GM12864 (cell line): ENCODE data around the gene DAB1.

Experiments
- DNase-seq: peaks from one replicate; pipeline ENCODE4 v3.0.0-alpha.2; 2011; ENCODE audit warnings: low read depth
- H3K4me3 ChIP-seq: 2 replicates; pipeline ENCODE4 v1.5.1; 2011; ENCODE audit warnings: mild to moderate bottlenecking, low read depth, low read length, control low read depth
- CTCF ChIP-seq: IDR thresholded peaks from 2 replicates; pipeline ENCODE4 v1.5.1; 2011; ENCODE audit warnings: low read depth, mild to moderate bottlenecking, moderate library complexity, low read length, control low read depth, inconsistent platforms; ENCODE audit errors: missing control alignments

DAB1 gene

GRCh38 chr1:57072401-57073110 lies 351.3 kb downstream of the DAB1 start:
- no peak overlapping the region for H3K4me3 ChIP-seq
- no peak for DNase-seq
- peak; percentile 40 for TF ChIP-seq CTCF

- no peak for TF ChIP-seq CTCF
- H3K4me3 ChIP-seq: no peak overlapping the region
- DNase-seq: no peak
Measured at GRCh38 chr1:57067863-57068262, 356.0 kb downstream of the DAB1 start.

- no peak for TF ChIP-seq CTCF
- no peak for DNase-seq
- no peak overlapping the region for H3K4me3 ChIP-seq
Measured at GRCh38 chr1:57066980-57067610, 356.8 kb downstream of the DAB1 start.

GRCh38 chr1:57065442-57065841 lies 358.4 kb downstream of the DAB1 start:
- H3K4me3 ChIP-seq: no peak overlapping the region
- DNase-seq: no peak
- TF ChIP-seq CTCF: no peak

- no peak for TF ChIP-seq CTCF
- no peak for DNase-seq
- H3K4me3 ChIP-seq: no peak overlapping the region
Measured at GRCh38 chr1:57064379-57065140, 359.3 kb downstream of the DAB1 start.

- no peak for TF ChIP-seq CTCF
- no peak overlapping the region for H3K4me3 ChIP-seq
- DNase-seq: no peak
Measured at GRCh38 chr1:57063406-57064125, 360.3 kb downstream of the DAB1 start.
